HepG2 (cell line): Measurements from ENCODE around the gene STK40.

ENCODE experiments used
- ARID2 ChIP-seq: sonication (generic); formaldehyde crosslinking; IDR thresholded peaks from 2 replicates; pipeline ENCODE4 v1.8.1; 2022; ENCODE audit warnings: mild to moderate bottlenecking, missing genetic modification reagents, borderline replicate concordance
- CCAR2 ChIP-seq: fragments of 200-400 bp; formaldehyde crosslinking; optimal IDR thresholded peaks from 2 replicates; pipeline ENCODE3; 2018; ENCODE audit warnings: low read depth, mild to moderate bottlenecking, low read length, moderate library complexity
- FOXK1 ChIP-seq: sonication (generic); formaldehyde crosslinking; IDR thresholded peaks from 2 replicates; pipeline ENCODE4 v1.4.0; 2020; ENCODE audit warnings: low read depth, missing genetic modification reagents, borderline replicate concordance
- PITX1 ChIP-seq: sonication (generic); formaldehyde crosslinking; IDR thresholded peaks from 2 replicates; pipeline ENCODE4 v1.5.1; 2020; ENCODE audit warnings: mild to moderate bottlenecking, missing genetic modification reagents
- ZBTB38 ChIP-seq: sonication (generic); formaldehyde crosslinking; IDR thresholded peaks from 2 replicates; pipeline ENCODE4 v1.5.1; 2020; ENCODE audit warnings: mild to moderate bottlenecking, missing genetic modification reagents
- ZNF776 ChIP-seq: sonication (generic); formaldehyde crosslinking; IDR thresholded peaks from 2 replicates; pipeline ENCODE4 v1.4.0; 2020; ENCODE audit warnings: mild to moderate bottlenecking, missing genetic modification reagents
- TF ChIP-seq, protein P1 (sequence below): sonication (generic); formaldehyde crosslinking; IDR thresholded peaks from 2 replicates; pipeline ENCODE4 v1.5.0; 2020; ENCODE audit warnings: mild to moderate bottlenecking, missing genetic modification reagents, moderate library complexity
- TF ChIP-seq, protein P2 (sequence below): IDR thresholded peaks from 2 replicates; pipeline ENCODE4 v1.6.1; 2012; ENCODE audit warnings: inconsistent platforms
- TF ChIP-seq, protein P3 (sequence below): sonication (generic); formaldehyde crosslinking; IDR thresholded peaks from 2 replicates; pipeline ENCODE4 v1.5.0; 2020; ENCODE audit warnings: missing genetic modification reagents

DNA sequence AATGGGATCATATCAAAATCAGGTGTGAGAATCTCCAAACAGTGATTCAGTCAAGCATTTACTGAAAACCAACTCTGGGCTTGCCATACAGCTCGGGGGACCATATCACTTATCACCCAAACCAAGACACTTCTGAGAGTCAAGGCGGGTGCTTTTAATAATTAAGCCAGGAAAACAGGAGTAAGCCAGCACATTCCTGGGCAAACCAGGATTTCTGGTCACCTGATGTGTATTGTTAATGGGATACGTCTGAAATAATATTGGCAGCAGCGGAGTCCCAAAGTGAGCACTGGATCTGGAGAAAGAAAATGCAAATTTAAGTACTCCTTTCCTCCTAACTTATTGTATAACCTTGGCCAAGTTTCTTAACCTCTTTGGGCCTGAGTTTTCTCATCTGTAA, 46.9 kb upstream of the STK40 start:
- TF ChIP-seq PITX1 (CRISPR knock-in tag) = no peak
- TF ChIP-seq, protein P1, sequence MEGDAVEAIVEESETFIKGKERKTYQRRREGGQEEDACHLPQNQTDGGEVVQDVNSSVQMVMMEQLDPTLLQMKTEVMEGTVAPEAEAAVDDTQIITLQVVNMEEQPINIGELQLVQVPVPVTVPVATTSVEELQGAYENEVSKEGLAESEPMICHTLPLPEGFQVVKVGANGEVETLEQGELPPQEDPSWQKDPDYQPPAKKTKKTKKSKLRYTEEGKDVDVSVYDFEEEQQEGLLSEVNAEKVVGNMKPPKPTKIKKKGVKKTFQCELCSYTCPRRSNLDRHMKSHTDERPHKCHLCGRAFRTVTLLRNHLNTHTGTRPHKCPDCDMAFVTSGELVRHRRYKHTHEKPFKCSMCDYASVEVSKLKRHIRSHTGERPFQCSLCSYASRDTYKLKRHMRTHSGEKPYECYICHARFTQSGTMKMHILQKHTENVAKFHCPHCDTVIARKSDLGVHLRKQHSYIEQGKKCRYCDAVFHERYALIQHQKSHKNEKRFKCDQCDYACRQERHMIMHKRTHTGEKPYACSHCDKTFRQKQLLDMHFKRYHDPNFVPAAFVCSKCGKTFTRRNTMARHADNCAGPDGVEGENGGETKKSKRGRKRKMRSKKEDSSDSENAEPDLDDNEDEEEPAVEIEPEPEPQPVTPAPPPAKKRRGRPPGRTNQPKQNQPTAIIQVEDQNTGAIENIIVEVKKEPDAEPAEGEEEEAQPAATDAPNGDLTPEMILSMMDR (CRISPR knock-in tag) = no peak
- no peak for TF ChIP-seq ARID2
- no peak for TF ChIP-seq CCAR2
- TF ChIP-seq ZNF776 (CRISPR knock-in tag) = no peak
- TF ChIP-seq FOXK1 (CRISPR knock-in tag) = no peak
- TF ChIP-seq, protein P2, sequence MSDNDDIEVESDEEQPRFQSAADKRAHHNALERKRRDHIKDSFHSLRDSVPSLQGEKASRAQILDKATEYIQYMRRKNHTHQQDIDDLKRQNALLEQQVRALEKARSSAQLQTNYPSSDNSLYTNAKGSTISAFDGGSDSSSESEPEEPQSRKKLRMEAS = no peak
- TF ChIP-seq, protein P3, sequence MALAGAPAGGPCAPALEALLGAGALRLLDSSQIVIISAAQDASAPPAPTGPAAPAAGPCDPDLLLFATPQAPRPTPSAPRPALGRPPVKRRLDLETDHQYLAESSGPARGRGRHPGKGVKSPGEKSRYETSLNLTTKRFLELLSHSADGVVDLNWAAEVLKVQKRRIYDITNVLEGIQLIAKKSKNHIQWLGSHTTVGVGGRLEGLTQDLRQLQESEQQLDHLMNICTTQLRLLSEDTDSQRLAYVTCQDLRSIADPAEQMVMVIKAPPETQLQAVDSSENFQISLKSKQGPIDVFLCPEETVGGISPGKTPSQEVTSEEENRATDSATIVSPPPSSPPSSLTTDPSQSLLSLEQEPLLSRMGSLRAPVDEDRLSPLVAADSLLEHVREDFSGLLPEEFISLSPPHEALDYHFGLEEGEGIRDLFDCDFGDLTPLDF (CRISPR knock-in tag) = no peak
- TF ChIP-seq ZBTB38 (CRISPR knock-in tag) = no peak
